WTC11 (cell line): ENCODE measurements around the gene WSCD2. TPM values are rescaled to one million over a fixed set of nuclear protein-coding genes. Genes with fewer than 3 reads are reported as not detected.

Experiments
- ATAC-seq: fragments of 200-7000 bp; cut with Tn5 transposase; 2 replicates; pipeline ENCODE4 v1.10.0; 2021; ENCODE audit warnings: mild to moderate bottlenecking, moderate library complexity
- CTCF ChIA-PET: fragments of 300-600 bp; sonication (Branson Sonifier 250); formaldehyde crosslinking; loops from one replicate; lab custom pipeline; 2021; ENCODE audit warnings: antibody characterized with exemption; lab: Charles Lee
- POLR2A ChIA-PET: fragments of 350-600 bp; sonication (Branson Sonifier 250); formaldehyde crosslinking; loops from one replicate; lab custom pipeline; 2021; ENCODE audit warnings: antibody characterized with exemption; lab: Charles Lee
- DNase-seq: peaks from one replicate; pipeline ENCODE4 v3.0.0; 2021; ENCODE audit warnings: low spot score
- H3K27ac Mint-ChIP-seq: 2 replicates; pipeline ENCODE4 v1.8.0; 2021; ENCODE audit warnings: mixed read lengths
- H3K27me3 Mint-ChIP-seq: 2 replicates; pipeline ENCODE4 v1.8.0; 2021; ENCODE audit warnings: low read depth, mild to moderate bottlenecking, moderate library complexity, mixed read lengths
- H3K36me3 Mint-ChIP-seq: 2 replicates; pipeline ENCODE4 v1.8.0; 2021; ENCODE audit warnings: mixed read lengths
- H3K4me1 Mint-ChIP-seq: 2 replicates; pipeline ENCODE4 v1.8.0; 2022; ENCODE audit warnings: mixed read lengths
- H3K4me3 Mint-ChIP-seq: 2 replicates; pipeline ENCODE4 v1.8.0; 2021; ENCODE audit warnings: mild to moderate bottlenecking, moderate library complexity, mixed read lengths
- H3K9me3 Mint-ChIP-seq: 2 replicates; pipeline ENCODE4 v1.8.0; 2021; ENCODE audit warnings: mixed read lengths
- CTCF ChIP-seq: fragments of 200-600 bp; IDR thresholded peaks from 2 replicates; pipeline ENCODE4 v1.8.0; 2022; ENCODE audit warnings: antibody characterized with exemption
- E2F1 ChIP-seq: sonication (generic); formaldehyde crosslinking; IDR thresholded peaks from 2 replicates; pipeline ENCODE4 v1.8.0; 2022; ENCODE audit warnings: mild to moderate bottlenecking, missing genetic modification reagents
- ELF4 ChIP-seq: sonication (generic); formaldehyde crosslinking; IDR thresholded peaks from 2 replicates; pipeline ENCODE4 v1.8.1; 2022; ENCODE audit warnings: low read depth, mild to moderate bottlenecking, moderate library complexity, missing genetic modification reagents
- ERG ChIP-seq: fragments of 250-450 bp; sonication (Bioruptor Pico); IDR thresholded peaks from 2 replicates; pipeline ENCODE4 v1.8.0; 2021; ENCODE audit warnings: mild to moderate bottlenecking
- FOXP1 ChIP-seq: sonication (generic); formaldehyde crosslinking; IDR thresholded peaks from 2 replicates; pipeline ENCODE4 v1.8.0; 2022; ENCODE audit warnings: missing genetic modification reagents, mild to moderate bottlenecking, moderate library complexity, borderline replicate concordance
- GABPB1 ChIP-seq: sonication (generic); formaldehyde crosslinking; IDR thresholded peaks from 2 replicates; pipeline ENCODE4 v1.8.1; 2023; ENCODE audit warnings: mild to moderate bottlenecking, missing genetic modification reagents
- HMGXB4 ChIP-seq: sonication (generic); formaldehyde crosslinking; IDR thresholded peaks from 2 replicates; pipeline ENCODE4 v1.8.1; 2023; ENCODE audit warnings: mild to moderate bottlenecking, moderate library complexity, missing genetic modification reagents
- IRF1 ChIP-seq: sonication (generic); formaldehyde crosslinking; IDR thresholded peaks from 2 replicates; pipeline ENCODE4 v1.8.0; 2023; ENCODE audit warnings: missing genetic modification reagents
- IRF2 ChIP-seq: sonication (generic); formaldehyde crosslinking; IDR thresholded peaks from 2 replicates; pipeline ENCODE4 v1.8.0; 2022; ENCODE audit warnings: low read depth, missing genetic modification reagents, borderline replicate concordance
- JUN ChIP-seq: sonication (generic); formaldehyde crosslinking; IDR thresholded peaks from 2 replicates; pipeline ENCODE4 v1.8.0; 2023; ENCODE audit warnings: mild to moderate bottlenecking, missing genetic modification reagents
- MYBL2 ChIP-seq: sonication (generic); formaldehyde crosslinking; IDR thresholded peaks from 2 replicates; pipeline ENCODE4 v1.8.1; 2023; ENCODE audit warnings: mild to moderate bottlenecking, moderate library complexity, missing genetic modification reagents
- NR3C1 ChIP-seq: sonication (generic); formaldehyde crosslinking; conservative IDR thresholded peaks from 2 replicates; pipeline ENCODE4 v1.8.1; 2023; ENCODE audit warnings: low read depth, mild to moderate bottlenecking, missing genetic modification reagents
- RORB ChIP-seq: fragments of 250-450 bp; sonication (Bioruptor Pico); IDR thresholded peaks from 2 replicates; pipeline ENCODE4 v1.9.0; 2021; ENCODE audit warnings: mild to moderate bottlenecking
- SMAD3 ChIP-seq: sonication (generic); formaldehyde crosslinking; IDR thresholded peaks from 2 replicates; pipeline ENCODE4 v1.8.0; 2022; ENCODE audit warnings: missing genetic modification reagents, mild to moderate bottlenecking, borderline replicate concordance
- SMAD4 ChIP-seq: sonication (generic); formaldehyde crosslinking; IDR thresholded peaks from 2 replicates; pipeline ENCODE4 v1.8.0; 2022; ENCODE audit warnings: mild to moderate bottlenecking, missing genetic modification reagents
- SP1 ChIP-seq: sonication (generic); formaldehyde crosslinking; conservative IDR thresholded peaks from 2 replicates; pipeline ENCODE4 v1.8.1; 2022; ENCODE audit warnings: missing genetic modification reagents
- ZBTB21 ChIP-seq: sonication (generic); formaldehyde crosslinking; IDR thresholded peaks from 2 replicates; pipeline ENCODE4 v1.8.1; 2023; ENCODE audit warnings: mild to moderate bottlenecking, missing genetic modification reagents, borderline replicate concordance
- ZMAT4 ChIP-seq: fragments of 250-450 bp; sonication (Bioruptor Pico); IDR thresholded peaks from 2 replicates; pipeline ENCODE4 v1.9.0; 2021; ENCODE audit warnings: mild to moderate bottlenecking
- ZNF121 ChIP-seq: sonication (generic); formaldehyde crosslinking; IDR thresholded peaks from 2 replicates; pipeline ENCODE4 v1.8.0; 2023; ENCODE audit warnings: missing genetic modification reagents
- ZNF232 ChIP-seq: sonication (generic); formaldehyde crosslinking; IDR thresholded peaks from 2 replicates; pipeline ENCODE4 v1.8.0; 2022; ENCODE audit warnings: mild to moderate bottlenecking, missing genetic modification reagents
- ZNF396 ChIP-seq: fragments of 250-450 bp; sonication (Bioruptor Pico); IDR thresholded peaks from 2 replicates; pipeline ENCODE4 v1.8.0; 2021; ENCODE audit warnings: mild to moderate bottlenecking, moderate library complexity, borderline replicate concordance
- ZNF416 ChIP-seq: fragments of 250-450 bp; sonication (Bioruptor Pico); IDR thresholded peaks from 2 replicates; pipeline ENCODE4 v1.9.0; 2021; ENCODE audit warnings: mild to moderate bottlenecking, inconsistent platforms
- ZNF512 ChIP-seq: sonication (generic); formaldehyde crosslinking; IDR thresholded peaks from 2 replicates; pipeline ENCODE4 v1.8.1; 2022; ENCODE audit warnings: missing genetic modification reagents, borderline replicate concordance
- ZNF671 ChIP-seq: fragments of 250-450 bp; sonication (Bioruptor Pico); IDR thresholded peaks from 2 replicates; pipeline ENCODE4 v1.8.0; 2021; ENCODE audit warnings: mild to moderate bottlenecking
- ZSCAN18 ChIP-seq: fragments of 250-450 bp; sonication (Bioruptor Pico); IDR thresholded peaks from 2 replicates; pipeline ENCODE4 v2.1.2; 2022; ENCODE audit warnings: mild to moderate bottlenecking, moderate library complexity
- total RNA-seq: library from RNA; stranded (reverse); gene quantifications from 3 replicates; pipeline ENCODE4 v1.2.3, GENCODE V29; 2021

Gene WSCD2
- total RNA-seq, 1 experiment from 2014 or later: 1.1 TPM

GRCh38 chr12:108109954-108110353 lies 19.1 kb upstream of the WSCD2 start:
- Mint-ChIP-seq H3K4me3 (no peak overlapping the region), H3K36me3 (no peaks in the 10 kb centered on the region), H3K27me3 (no peaks in the 10 kb centered on the region), H3K9me3 (no peaks in the 10 kb centered on the region), H3K4me1 (peaks cover 34% of the 10 kb centered on the region), H3K27ac (no peak overlapping the region)
- ATAC-seq: no peak
- DNase-seq: no peak
- ChIA-PET POLR2A (no interaction called here), CTCF (no interaction called here)
- TF ChIP-seq MYBL2 (no peak), ZNF121 (CRISPR knock-in tag) (no peak), FOXP1 (no peak), NR3C1 (CRISPR knock-in tag) (no peak), ZNF671 (CRISPR knock-in tag) (no peak), CTCF (no peak), JUN (CRISPR knock-in tag) (no peak), ZSCAN18 (CRISPR knock-in tag) (no peak), RORB (CRISPR knock-in tag) (no peak), IRF1 (no peak), SP1 (CRISPR knock-in tag) (no peak), E2F1 (CRISPR knock-in tag) (no peak), ZNF396 (CRISPR knock-in tag) (no peak)

- no peak overlapping the region for H3K27ac Mint-ChIP-seq
- ATAC-seq (no peak), DNase-seq (no peak)
- ChIA-PET CTCF (no interaction called here), POLR2A (no interaction called here)
- H3K4me3 Mint-ChIP-seq: no peak overlapping the region
- no peaks in the 10 kb centered on the region for H3K36me3 Mint-ChIP-seq
- H3K9me3 Mint-ChIP-seq: no peaks in the 10 kb centered on the region
- no peaks in the 10 kb centered on the region for H3K27me3 Mint-ChIP-seq
- H3K4me1 Mint-ChIP-seq: peaks cover 41% of the 10 kb centered on the region
- TF ChIP-seq IRF1 (no peak), HMGXB4 (CRISPR knock-in tag) (no peak), ZNF512 (no peak), SMAD3 (CRISPR knock-in tag) (no peak), IRF2 (CRISPR knock-in tag) (no peak), ZMAT4 (no peak), ZNF416 (CRISPR knock-in tag) (no peak), ZBTB21 (CRISPR knock-in tag) (no peak), ZNF396 (CRISPR knock-in tag) (no peak), SMAD4 (CRISPR knock-in tag) (no peak), GABPB1 (CRISPR knock-in tag) (no peak), ZNF232 (no peak), ERG (no peak), ELF4 (CRISPR knock-in tag) (no peak), JUN (CRISPR knock-in tag) (no peak)
These were observed 18.2 kb upstream of the WSCD2 start for GRCh38 chr12:108110844-108111243.
